H1 (cell line): ENCODE data around the gene FIG4. TPM values are rescaled to one million over a fixed set of nuclear protein-coding genes. Genes with fewer than 3 reads are reported as not detected.
A peak's percentile ranks its signal among the peaks of the same experiment; 100 is the strongest.

Experiments
- CTCF ChIA-PET: fragments of 300-600 bp; sonication (Branson Sonifier 250); formaldehyde crosslinking; loops from one replicate; lab custom pipeline; 2021; ENCODE audit not compliant: partially characterized antibody; lab: Charles Lee
- POLR2A ChIA-PET: fragments of 300-600 bp; sonication (Branson Sonifier 250); formaldehyde crosslinking; loops from one replicate; lab custom pipeline; 2021; ENCODE audit warnings: inconsistent platforms; ENCODE audit not compliant: partially characterized antibody; lab: Charles Lee
- DNase-seq, 2 experiments: peaks; one replicate each; pipeline versions ENCODE4 v3.0.0 to v3.0.0-alpha.2; 2010 to 2022; ENCODE audit warnings: low spot score in 2 of 2, low read depth in 1 of 2, mixed read lengths in 1 of 2
- FAIRE-seq: peaks from 2 replicates; lab custom pipeline; 2011; peaks lifted over from hg19 to GRCh38; lab: Jason Lieb, UNC
- H2AFZ ChIP-seq: 2 replicates; pipeline ENCODE4 v1.8.1; 2012; ENCODE audit warnings: low read length, inconsistent platforms
- H2AK5ac ChIP-seq: 2 replicates; pipeline ENCODE4 v1.6.1; 2013; ENCODE audit warnings: low read depth, low read length
- H2BK120ac ChIP-seq: replicated peaks from 2 replicates; pipeline ENCODE3; 2013; ENCODE audit warnings: low read depth, low read length, inconsistent platforms
- H2BK12ac ChIP-seq: 2 replicates; pipeline ENCODE4 v1.6.1; 2013; ENCODE audit warnings: low read depth, low read length
- H2BK15ac ChIP-seq: 2 replicates; pipeline ENCODE4 v1.6.1; 2013; ENCODE audit warnings: low read length
- H2BK20ac ChIP-seq: 2 replicates; pipeline ENCODE4 v1.6.1; 2013; ENCODE audit warnings: low read length
- H2BK5ac ChIP-seq: 2 replicates; pipeline ENCODE4 v1.6.1; 2013; ENCODE audit warnings: low read depth, low read length
- H3K14ac ChIP-seq: 2 replicates; pipeline ENCODE4 v1.6.1; 2013; ENCODE audit warnings: inconsistent platforms; ENCODE audit not compliant: insufficient read length
- H3K18ac ChIP-seq: 2 replicates; pipeline ENCODE4 v1.6.1; 2013; ENCODE audit warnings: low read length; ENCODE audit errors: extremely low read depth
- H3K23ac ChIP-seq: 2 replicates; pipeline ENCODE4 v1.6.1; 2013; ENCODE audit warnings: inconsistent platforms; ENCODE audit not compliant: insufficient read length
- H3K23me2 ChIP-seq: 2 replicates; pipeline ENCODE4 v1.6.1; 2013; ENCODE audit warnings: low read depth, low read length
- H3K27ac ChIP-seq: 2 replicates; pipeline ENCODE4 v1.6.1; 2011; ENCODE audit warnings: low read depth, low read length, inconsistent platforms
- H3K27me3 ChIP-seq, 4 experiments: replicated peaks in 1 of 4; 1 replicate in 1 of 4; 2 replicates in 3 of 4; pipeline versions ENCODE4 v1.6.1 to v1.8.1; 2011 to 2013; ENCODE audit warnings: low read length in 3 of 4, mild to moderate bottlenecking in 3 of 4, inconsistent platforms in 2 of 4, mixed read lengths in 2 of 4, moderate library complexity in 1 of 4; ENCODE audit not compliant: control insufficient read depth in 3 of 4, insufficient read depth in 3 of 4; ENCODE audit errors: extremely low read depth in 1 of 4
- H3K36me3 ChIP-seq, 4 experiments: 2 replicates each; pipeline versions ENCODE4 v1.6.1 to v1.8.1; 2011 to 2013; ENCODE audit warnings: mild to moderate bottlenecking in 4 of 4, low read length in 3 of 4, moderate library complexity in 2 of 4, control low read depth in 1 of 4, inconsistent platforms in 1 of 4; ENCODE audit not compliant: insufficient read depth in 4 of 4, control insufficient read depth in 2 of 4
- H3K4ac ChIP-seq: replicated peaks from 2 replicates; pipeline ENCODE3; 2013; ENCODE audit warnings: low read length, low read depth, mixed read lengths, inconsistent platforms; ENCODE audit not compliant: insufficient read length
- H3K4me1 ChIP-seq, 4 experiments: replicated peaks in 1 of 4; 1 replicate in 1 of 4; 2 replicates in 3 of 4; pipeline versions ENCODE4 v1.6.1 to v1.8.1; 2011 to 2013; ENCODE audit warnings: low read length in 3 of 4, inconsistent platforms in 2 of 4, mixed read lengths in 1 of 4; ENCODE audit not compliant: insufficient read depth in 4 of 4, control insufficient read depth in 3 of 4
- H3K4me2 ChIP-seq, 2 experiments: 2 replicates each; pipeline versions ENCODE4 v1.6.1 to v1.8.1; 2011 to 2013; ENCODE audit warnings: low read depth in 2 of 2, low read length in 2 of 2, control low read depth in 1 of 2, inconsistent platforms in 1 of 2, mild to moderate bottlenecking in 1 of 2; ENCODE audit not compliant: insufficient read depth in 1 of 2
- H3K4me3 ChIP-seq, 4 experiments: fragments of 200-600, 300-600 bp in 1 of 4; sonication (generic), shearing (Covaris generic), sonication (Bioruptor Twin) in 1 of 4; 2 replicates each; pipeline versions ENCODE4 v1.5.1 to v1.8.1; 2011 to 2016; ENCODE audit warnings: low read length in 4 of 4, low read depth in 3 of 4, control low read depth in 2 of 4, inconsistent platforms in 2 of 4, mild to moderate bottlenecking in 2 of 4, mixed read lengths in 1 of 4, moderate library complexity in 1 of 4; ENCODE audit not compliant: insufficient read depth in 2 of 4; ENCODE audit errors: extremely low read depth in 1 of 4
- H3K56ac ChIP-seq: replicated peaks from 2 replicates; pipeline ENCODE3; 2013; ENCODE audit warnings: low read depth, mild to moderate bottlenecking, mixed read lengths, low read length, inconsistent platforms; ENCODE audit not compliant: insufficient read length
- H3K79me1 ChIP-seq: 2 replicates; pipeline ENCODE4 v1.6.1; 2013; ENCODE audit warnings: low read depth, low read length, control low read depth
- H3K79me2 ChIP-seq, 2 experiments: 2 replicates each; pipeline versions ENCODE4 v1.6.1 to v1.8.1; 2012 to 2013; ENCODE audit warnings: low read length in 2 of 2, mild to moderate bottlenecking in 2 of 2, inconsistent platforms in 1 of 2; ENCODE audit not compliant: insufficient read depth in 2 of 2, control insufficient read depth in 1 of 2
- H3K9ac ChIP-seq, 4 experiments: replicated peaks in 1 of 4; 1 replicate in 1 of 4; 2 replicates in 3 of 4; pipeline versions ENCODE4 v1.6.1 to v1.8.1; 2011 to 2013; ENCODE audit warnings: low read depth in 3 of 4, low read length in 3 of 4, control low read depth in 2 of 4, mild to moderate bottlenecking in 2 of 4, moderate library complexity in 2 of 4, inconsistent platforms in 1 of 4; ENCODE audit errors: extremely low read depth in 1 of 4
- H3K9me3 ChIP-seq, 2 experiments: 2 replicates each; pipeline versions ENCODE4 v1.6.1 to v1.8.1; 2012 to 2013; ENCODE audit warnings: mild to moderate bottlenecking in 2 of 2, moderate library complexity in 2 of 2, control low read depth in 1 of 2, inconsistent platforms in 1 of 2, low read depth in 1 of 2, low read length in 1 of 2, mixed read lengths in 1 of 2; ENCODE audit not compliant: insufficient read depth in 2 of 2
- H4K20me1 ChIP-seq, 2 experiments: replicated peaks in 1 of 2; 2 replicates each; pipeline versions ENCODE3 to v1.8.1; 2011 to 2013; ENCODE audit warnings: inconsistent platforms in 2 of 2, low read length in 2 of 2, mild to moderate bottlenecking in 1 of 2; ENCODE audit not compliant: insufficient read depth in 2 of 2, control insufficient read depth in 1 of 2
- H4K5ac ChIP-seq: 2 replicates; pipeline ENCODE4 v1.6.1; 2013; ENCODE audit warnings: low read length, low read depth, mixed read lengths, inconsistent platforms; ENCODE audit not compliant: insufficient read length
- H4K8ac ChIP-seq: 2 replicates; pipeline ENCODE4 v1.8.0; 2013; ENCODE audit warnings: mild to moderate bottlenecking, moderate library complexity, low read length, inconsistent platforms; ENCODE audit not compliant: insufficient read depth; ENCODE audit errors: extremely low read depth
- H4K91ac ChIP-seq: replicated peaks from 2 replicates; pipeline ENCODE3; 2013; ENCODE audit warnings: low read length, mixed read lengths, inconsistent platforms; ENCODE audit not compliant: insufficient read length
- ASH2L ChIP-seq: fragments of 200-600, 300-600 bp; sonication (generic); IDR thresholded peaks from one replicate; pipeline ENCODE4 v1.7.1; 2017; ENCODE audit warnings: low read length
- BCL11A ChIP-seq, 2 experiments: IDR thresholded peaks; one replicate each; pipeline ENCODE4 v1.6.1; 2011; ENCODE audit warnings: low read depth in 2 of 2, low read length in 2 of 2, mild to moderate bottlenecking in 2 of 2
- RNF2 ChIP-seq: fragments of 200-900, 300-1000 bp; sonication (generic); IDR thresholded peaks from 2 replicates; pipeline ENCODE4 v1.7.1; 2016; ENCODE audit warnings: borderline replicate concordance, low read depth, mild to moderate bottlenecking, antibody characterized with exemption, low read length; ENCODE audit not compliant: poor library complexity, severe bottlenecking; ENCODE audit errors: missing control alignments
- WGBS, 2 experiments: shearing (Covaris generic) in 1 of 2; methylation state at CpG; one replicate each; pipeline versions ENCODE4 v1.1.6 to v1.1.7; 2013 to 2015; ENCODE audit warnings: low lambda C conversion rate in 2 of 2, mixed read lengths in 2 of 2, inconsistent platforms in 1 of 2, low coverage in 1 of 2, missing lambda C conversion rate in 1 of 2; ENCODE audit not compliant: insufficient replicate concordance in 2 of 2, insufficient coverage in 1 of 2, insufficient read length in 1 of 2; ENCODE audit errors: extremely low coverage in 1 of 2, missing lambda C conversion rate in 1 of 2; 5-methylcytosine and 5-hydroxymethylcytosine counted together
- polyA plus RNA-seq, 7 experiments: library from polyadenylated mRNA; depleted of rRNA in 3 of 7; stranded (reverse) in 5 of 7; unstranded in 2 of 7; fragments of >200 nt in 5 of 7; fragments of 200-250 nt in 2 of 7; gene quantifications; 1 replicate in 5 of 7; 2 replicates in 1 of 7; 4 replicates in 1 of 7; pipeline versions ENCODE4 v1.2.1 to v1.2.3, GENCODE V29; 2011 to 2013; ENCODE audit warnings: missing spikeins in 2 of 7, mixed read lengths in 2 of 7
- total RNA-seq: library from RNA; stranded (reverse); fragmentation: NEBNext Ultra II Directional; extraction: Animal tissue kit (Norgen Biotek cat#: 25700); gene quantifications from 2 replicates; pipeline ENCODE4 v1.2.1, GENCODE V29; 2021
- TF ChIP-seq, protein P1 (sequence below): IDR thresholded peaks from 2 replicates; pipeline ENCODE4 v1.6.1; 2012; ENCODE audit warnings: inconsistent platforms

The FIG4 gene
- total and polyA plus RNA-seq, 2 of the 8 experiments (the other 6 are each of a cell fraction or from before 2014, with no cell fraction given) = 11.8 to 21.9 TPM

DNA sequence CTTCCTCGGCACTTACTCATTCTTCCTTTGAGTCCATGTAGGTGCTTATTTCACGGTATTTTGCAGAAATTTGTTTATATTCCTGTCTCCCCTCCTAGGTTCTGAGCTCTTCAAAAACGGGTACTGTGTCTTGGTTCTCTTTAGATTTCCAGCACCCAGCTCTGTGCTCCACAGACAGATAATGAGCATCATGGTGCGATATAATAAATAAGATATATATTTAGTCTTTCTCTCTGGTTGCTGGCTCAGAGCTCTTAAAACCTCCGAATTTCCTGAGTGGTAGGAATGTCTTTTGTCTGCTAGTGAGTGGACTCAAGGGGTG lies 179.0 kb downstream of the FIG4 start:
- Histone ChIP-seq H3K79me1 (no peaks in the 10 kb centered on the region), H3K23me2 (no peaks in the 10 kb centered on the region), H2BK15ac (no peak overlapping the region), H2AFZ (no peak overlapping the region), H3K23ac (no peak overlapping the region), H3K9me3 (no peaks in the 10 kb centered on the region), H3K4me3 (no peak overlapping the region), H3K14ac (no peak overlapping the region), H3K4ac (peak overlapping the region; percentile 10), H2BK120ac (no peak overlapping the region), H4K8ac (no peak overlapping the region), H2BK12ac (peak overlapping the region; percentile 92; the same call in 1 of the 2 replicates), H4K20me1 (no peaks in the 10 kb centered on the region), H2BK5ac (peak overlapping the region; percentile 63; the same call in 1 of the 2 replicates), H2BK20ac (peak overlapping the region; percentile 11; the same call in 1 of the 2 replicates), H3K4me1 (peaks cover 0 to 17% (median 10%) of the 10 kb centered on the region in 4 experiments; a peak in 5 of 7 replicates), H3K56ac (no peak overlapping the region), H4K5ac (no peak overlapping the region), H3K4me2 (0 out of 4 replicates have a peak overlapping the region, but pooled peaks of 1 of the 2 experiments have one; percentile 38), H3K27me3 (no peaks in the 10 kb centered on the region), H3K18ac (no peak overlapping the region), H2AK5ac (0 out of 2 replicates have a peak overlapping the region, but pooled peaks have one; percentile 82), H3K36me3 (no peaks in the 10 kb centered on the region; a peak in 1 of 8 replicates), H3K27ac (no peak overlapping the region), H3K9ac (no peak overlapping the region), H3K79me2 (no peaks in the 10 kb centered on the region), H4K91ac (no peak overlapping the region)
- 74% methylated on average over 5 of the region's 5 CpGs; no CpG with 5 or more reads in 1 of the 2 experiments for WGBS, 2 experiments
- no peak for DNase-seq
- CTCF ChIA-PET = interaction anchor here (0.9 to 1.3 kb wide), 2 partner anchors 29 to 168 kb away, joined by 3 to 5 read pairs; no protein-coding TSS in a partner anchor
- no peak for FAIRE-seq
- POLR2A ChIA-PET = interaction anchor here (1.1 to 1.2 kb wide), 2 partner anchors 10 to 13 kb away, joined by 3 to 4 read pairs; no protein-coding TSS in a partner anchor
- TF ChIP-seq ASH2L = no peak
- no peak for TF ChIP-seq BCL11A (IDR thresholded peaks at IDR 0.05; ENCODE audit: low read depth in 2 of 2, low read length in 2 of 2)
- TF ChIP-seq, protein P1, sequence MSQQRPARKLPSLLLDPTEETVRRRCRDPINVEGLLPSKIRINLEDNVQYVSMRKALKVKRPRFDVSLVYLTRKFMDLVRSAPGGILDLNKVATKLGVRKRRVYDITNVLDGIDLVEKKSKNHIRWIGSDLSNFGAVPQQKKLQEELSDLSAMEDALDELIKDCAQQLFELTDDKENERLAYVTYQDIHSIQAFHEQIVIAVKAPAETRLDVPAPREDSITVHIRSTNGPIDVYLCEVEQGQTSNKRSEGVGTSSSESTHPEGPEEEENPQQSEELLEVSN = no peak
- no peak for TF ChIP-seq RNF2
